Uterus (tissue), 2 donors: Measurements from ENCODE around the gene CYP4F12.

Source experiments
- POLR2A ChIP-seq, 2 donors: fragments of 450-650 bp; IDR thresholded peaks; one replicate each; pipeline ENCODE4 v1.6.1; 2016; ENCODE audit warnings: antibody characterized with exemption in 2 of 2, mild to moderate bottlenecking in 1 of 2, moderate library complexity in 1 of 2
- TF ChIP-seq, protein P1 (sequence below), 4 experiments: fragments of 200-600 bp in 2 of 4; fragments of 450-650 bp in 2 of 4; sonication (generic) in 2 of 4; IDR thresholded peaks; one replicate each; pipeline ENCODE4 v1.5.1; 2016 to 2019; ENCODE audit warnings: antibody characterized with exemption in 4 of 4, mild to moderate bottlenecking in 2 of 4, moderate library complexity in 1 of 4

DNA sequence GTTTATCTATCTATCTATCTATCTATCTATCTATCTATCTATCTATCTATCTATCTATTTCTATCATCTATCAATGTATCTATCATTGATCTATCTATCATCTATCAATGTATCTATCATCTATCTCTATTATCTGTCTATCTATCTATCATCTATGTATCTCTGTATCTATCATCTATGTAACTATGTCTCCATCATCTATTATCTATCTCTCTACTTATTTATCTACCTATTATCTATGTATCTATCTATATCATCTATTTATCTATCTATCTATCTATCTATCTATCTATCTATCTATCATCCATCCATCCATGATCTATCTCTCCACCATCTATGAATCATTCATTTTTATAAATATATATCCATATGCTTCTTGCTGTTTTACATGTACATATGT is 16.4 kb upstream of the CYP4F12 start:
- TF ChIP-seq, protein P1, sequence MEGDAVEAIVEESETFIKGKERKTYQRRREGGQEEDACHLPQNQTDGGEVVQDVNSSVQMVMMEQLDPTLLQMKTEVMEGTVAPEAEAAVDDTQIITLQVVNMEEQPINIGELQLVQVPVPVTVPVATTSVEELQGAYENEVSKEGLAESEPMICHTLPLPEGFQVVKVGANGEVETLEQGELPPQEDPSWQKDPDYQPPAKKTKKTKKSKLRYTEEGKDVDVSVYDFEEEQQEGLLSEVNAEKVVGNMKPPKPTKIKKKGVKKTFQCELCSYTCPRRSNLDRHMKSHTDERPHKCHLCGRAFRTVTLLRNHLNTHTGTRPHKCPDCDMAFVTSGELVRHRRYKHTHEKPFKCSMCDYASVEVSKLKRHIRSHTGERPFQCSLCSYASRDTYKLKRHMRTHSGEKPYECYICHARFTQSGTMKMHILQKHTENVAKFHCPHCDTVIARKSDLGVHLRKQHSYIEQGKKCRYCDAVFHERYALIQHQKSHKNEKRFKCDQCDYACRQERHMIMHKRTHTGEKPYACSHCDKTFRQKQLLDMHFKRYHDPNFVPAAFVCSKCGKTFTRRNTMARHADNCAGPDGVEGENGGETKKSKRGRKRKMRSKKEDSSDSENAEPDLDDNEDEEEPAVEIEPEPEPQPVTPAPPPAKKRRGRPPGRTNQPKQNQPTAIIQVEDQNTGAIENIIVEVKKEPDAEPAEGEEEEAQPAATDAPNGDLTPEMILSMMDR (IDR thresholded peaks at IDR 0.05) = no peak
- no peak for TF ChIP-seq POLR2A (IDR thresholded peaks at IDR 0.05)
